SK-N-SH treated with all-trans-retinoic acid at 6 μM for 48 hours (cell line): ENCODE results near the gene SPACA6.

Source experiments
- ATAC-seq: fragments of 200-7000 bp; cut with Tn5 transposase; 3 replicates; pipeline ENCODE4 v1.9.1; 2020; ENCODE audit warnings: mild to moderate bottlenecking, moderate library complexity
- BACH2 ChIP-seq: fragments of 250-450 bp; sonication (Bioruptor Pico); IDR thresholded peaks from 2 replicates; pipeline ENCODE4 v1.9.0; 2021; ENCODE audit warnings: mild to moderate bottlenecking, borderline replicate concordance
- CREB5 ChIP-seq: fragments of 250-450 bp; sonication (Bioruptor Pico); IDR thresholded peaks from 2 replicates; pipeline ENCODE4 v1.5.1; 2020; ENCODE audit warnings: low read depth, mild to moderate bottlenecking, moderate library complexity
- CSDC2 ChIP-seq: fragments of 250-450 bp; sonication (Bioruptor Pico); IDR thresholded peaks from 2 replicates; pipeline ENCODE4 v1.5.0; 2020; ENCODE audit warnings: mild to moderate bottlenecking, moderate library complexity
- CSRNP3 ChIP-seq: fragments of 250-450 bp; sonication (Bioruptor Pico); IDR thresholded peaks from 2 replicates; pipeline ENCODE4 v1.5.1; 2021; ENCODE audit warnings: mild to moderate bottlenecking, moderate library complexity
- ESRRG ChIP-seq: fragments of 250-450 bp; sonication (Bioruptor Pico); IDR thresholded peaks from 2 replicates; pipeline ENCODE4 v1.6.1; 2021; ENCODE audit warnings: mild to moderate bottlenecking
- ISL1 ChIP-seq: fragments of 250-450 bp; sonication (Bioruptor Pico); IDR thresholded peaks from 2 replicates; pipeline ENCODE4 v2.1.2; 2022; ENCODE audit warnings: mild to moderate bottlenecking, moderate library complexity
- OSR1 ChIP-seq: fragments of 250-450 bp; sonication (Bioruptor Pico); IDR thresholded peaks from 2 replicates; pipeline ENCODE4 v1.8.0; 2022; ENCODE audit warnings: moderate library complexity, mild to moderate bottlenecking, inconsistent platforms
- POU6F1 ChIP-seq: fragments of 250-450 bp; sonication (Bioruptor Pico); IDR thresholded peaks from 2 replicates; pipeline ENCODE4 v1.8.0; 2021; ENCODE audit warnings: low read depth, mild to moderate bottlenecking, moderate library complexity, borderline replicate concordance
- RARB ChIP-seq: fragments of 250-450 bp; sonication (Bioruptor Pico); IDR thresholded peaks from 2 replicates; pipeline ENCODE4 v1.8.0; 2021; ENCODE audit warnings: mild to moderate bottlenecking, moderate library complexity
- TCF4 ChIP-seq: fragments of 250-450 bp; sonication (Bioruptor Pico); IDR thresholded peaks from 2 replicates; pipeline ENCODE4 v1.8.0; 2021; ENCODE audit warnings: mild to moderate bottlenecking, moderate library complexity, borderline replicate concordance
- TOX ChIP-seq: fragments of 250-450 bp; sonication (Bioruptor Pico); IDR thresholded peaks from 2 replicates; pipeline ENCODE4 v1.8.0; 2021; ENCODE audit warnings: mild to moderate bottlenecking, moderate library complexity, borderline replicate concordance
- ZC3H10 ChIP-seq: fragments of 250-450 bp; sonication (Bioruptor Pico); IDR thresholded peaks from 2 replicates; pipeline ENCODE4 v1.5.1; 2021; ENCODE audit warnings: mild to moderate bottlenecking, moderate library complexity
- ZFP3 ChIP-seq: fragments of 250-450 bp; sonication (Bioruptor Pico); IDR thresholded peaks from 2 replicates; pipeline ENCODE4 v1.5.0; 2020; ENCODE audit warnings: mild to moderate bottlenecking, moderate library complexity
- ZFP30 ChIP-seq: fragments of 450-650 bp; formaldehyde crosslinking; IDR thresholded peaks from 2 replicates; pipeline ENCODE4 v1.5.0; 2022; ENCODE audit warnings: mild to moderate bottlenecking, moderate library complexity
- ZNF565 ChIP-seq: fragments of 450-650 bp; formaldehyde crosslinking; conservative IDR thresholded peaks from 2 replicates; pipeline ENCODE4 v1.5.0; 2020; ENCODE audit warnings: low read depth, mild to moderate bottlenecking, moderate library complexity
- ZNF8 ChIP-seq: fragments of 450-650 bp; formaldehyde crosslinking; IDR thresholded peaks from 2 replicates; pipeline ENCODE4 v1.5.0; 2020; ENCODE audit warnings: mild to moderate bottlenecking, moderate library complexity
- TF ChIP-seq, protein P1 (sequence below): fragments of 250-450 bp; sonication (Bioruptor Pico); IDR thresholded peaks from 2 replicates; pipeline ENCODE4 v1.5.0; 2020; ENCODE audit warnings: mild to moderate bottlenecking, moderate library complexity
- TF ChIP-seq, protein P2 (sequence below): fragments of 250-450 bp; sonication (Bioruptor Pico); IDR thresholded peaks from 2 replicates; pipeline ENCODE4 v1.8.0; 2020; ENCODE audit warnings: mild to moderate bottlenecking, moderate library complexity, borderline replicate concordance

The SPACA6 gene

DNA sequence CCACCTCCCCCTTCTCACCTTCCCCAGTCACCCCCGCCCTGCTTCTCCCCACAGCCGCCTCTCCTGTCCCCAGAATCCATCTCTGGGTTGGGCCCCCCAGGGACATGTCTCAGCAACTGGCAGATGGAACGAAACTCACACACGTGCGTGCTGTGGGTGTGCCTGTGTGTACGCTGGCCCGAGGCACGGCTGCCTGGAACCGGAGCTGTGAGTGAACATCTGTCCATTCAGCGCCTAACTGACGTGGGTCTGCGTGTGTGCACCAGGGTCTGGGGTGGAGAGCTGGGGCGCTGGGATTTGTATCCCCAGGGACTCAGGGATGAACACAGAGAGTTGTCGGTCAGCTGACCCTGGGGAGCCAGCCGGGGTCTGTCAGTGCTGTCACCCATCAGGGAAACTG is 31.4 kb downstream of the SPACA6 start:
- TF ChIP-seq POU6F1 (CRISPR knock-in tag) (no peak), CSRNP3 (CRISPR knock-in tag) (no peak), ZC3H10 (CRISPR knock-in tag) (no peak), BACH2 (CRISPR knock-in tag) (no peak), ESRRG (CRISPR knock-in tag) (no peak), TCF4 (CRISPR knock-in tag) (no peak), ZFP30 (CRISPR knock-in tag) (no peak), ISL1 (no peak), TOX (CRISPR knock-in tag) (no peak), OSR1 (CRISPR knock-in tag) (no peak), ZNF565 (CRISPR knock-in tag) (no peak), CSDC2 (CRISPR knock-in tag) (no peak), CREB5 (CRISPR knock-in tag) (no peak), RARB (CRISPR knock-in tag) (no peak), ZNF8 (CRISPR knock-in tag) (no peak), ZFP3 (no peak)

GRCh38 chr19:51726049-51726448 is 32.9 kb downstream of the SPACA6 start:
- TF ChIP-seq, protein P1, sequence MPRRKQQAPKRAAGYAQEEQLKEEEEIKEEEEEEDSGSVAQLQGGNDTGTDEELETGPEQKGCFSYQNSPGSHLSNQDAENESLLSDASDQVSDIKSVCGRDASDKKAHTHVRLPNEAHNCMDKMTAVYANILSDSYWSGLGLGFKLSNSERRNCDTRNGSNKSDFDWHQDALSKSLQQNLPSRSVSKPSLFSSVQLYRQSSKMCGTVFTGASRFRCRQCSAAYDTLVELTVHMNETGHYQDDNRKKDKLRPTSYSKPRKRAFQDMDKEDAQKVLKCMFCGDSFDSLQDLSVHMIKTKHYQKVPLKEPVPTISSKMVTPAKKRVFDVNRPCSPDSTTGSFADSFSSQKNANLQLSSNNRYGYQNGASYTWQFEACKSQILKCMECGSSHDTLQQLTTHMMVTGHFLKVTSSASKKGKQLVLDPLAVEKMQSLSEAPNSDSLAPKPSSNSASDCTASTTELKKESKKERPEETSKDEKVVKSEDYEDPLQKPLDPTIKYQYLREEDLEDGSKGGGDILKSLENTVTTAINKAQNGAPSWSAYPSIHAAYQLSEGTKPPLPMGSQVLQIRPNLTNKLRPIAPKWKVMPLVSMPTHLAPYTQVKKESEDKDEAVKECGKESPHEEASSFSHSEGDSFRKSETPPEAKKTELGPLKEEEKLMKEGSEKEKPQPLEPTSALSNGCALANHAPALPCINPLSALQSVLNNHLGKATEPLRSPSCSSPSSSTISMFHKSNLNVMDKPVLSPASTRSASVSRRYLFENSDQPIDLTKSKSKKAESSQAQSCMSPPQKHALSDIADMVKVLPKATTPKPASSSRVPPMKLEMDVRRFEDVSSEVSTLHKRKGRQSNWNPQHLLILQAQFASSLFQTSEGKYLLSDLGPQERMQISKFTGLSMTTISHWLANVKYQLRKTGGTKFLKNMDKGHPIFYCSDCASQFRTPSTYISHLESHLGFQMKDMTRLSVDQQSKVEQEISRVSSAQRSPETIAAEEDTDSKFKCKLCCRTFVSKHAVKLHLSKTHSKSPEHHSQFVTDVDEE (CRISPR knock-in tag) = no peak
- TF ChIP-seq, all 23 proteins: peak for 0
- peak; percentile 72 for ATAC-seq

More for the DNA sequence above, 31.4 kb downstream of the SPACA6 start:
- ATAC-seq = no peak

DNA sequence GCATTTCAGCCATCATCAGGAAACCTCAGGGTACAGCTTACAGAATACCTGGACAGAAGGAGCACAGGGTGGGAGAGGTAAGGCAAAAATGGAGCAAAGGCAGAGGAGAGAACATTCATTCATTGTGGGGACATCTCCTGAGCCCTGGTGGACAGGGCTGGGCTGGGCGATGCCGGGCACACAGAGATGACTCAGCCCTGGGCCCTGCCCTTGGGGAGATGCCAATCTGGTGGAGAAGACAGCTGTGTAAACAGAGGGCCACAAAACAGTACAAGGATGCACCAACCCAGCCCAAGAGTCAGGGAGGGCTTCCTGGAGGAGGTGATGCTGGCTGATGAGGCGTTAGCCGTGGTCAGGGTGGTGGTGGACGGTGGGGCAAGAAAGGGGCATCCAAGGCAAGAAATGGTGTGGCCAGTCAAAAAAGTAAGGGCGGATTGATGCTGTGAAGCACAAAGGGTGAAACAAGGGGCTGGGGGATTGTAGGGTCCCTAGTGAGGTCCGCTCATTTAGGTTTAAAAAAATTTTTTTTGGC is 34.3 kb downstream of the SPACA6 start:
- TF ChIP-seq, protein P2, sequence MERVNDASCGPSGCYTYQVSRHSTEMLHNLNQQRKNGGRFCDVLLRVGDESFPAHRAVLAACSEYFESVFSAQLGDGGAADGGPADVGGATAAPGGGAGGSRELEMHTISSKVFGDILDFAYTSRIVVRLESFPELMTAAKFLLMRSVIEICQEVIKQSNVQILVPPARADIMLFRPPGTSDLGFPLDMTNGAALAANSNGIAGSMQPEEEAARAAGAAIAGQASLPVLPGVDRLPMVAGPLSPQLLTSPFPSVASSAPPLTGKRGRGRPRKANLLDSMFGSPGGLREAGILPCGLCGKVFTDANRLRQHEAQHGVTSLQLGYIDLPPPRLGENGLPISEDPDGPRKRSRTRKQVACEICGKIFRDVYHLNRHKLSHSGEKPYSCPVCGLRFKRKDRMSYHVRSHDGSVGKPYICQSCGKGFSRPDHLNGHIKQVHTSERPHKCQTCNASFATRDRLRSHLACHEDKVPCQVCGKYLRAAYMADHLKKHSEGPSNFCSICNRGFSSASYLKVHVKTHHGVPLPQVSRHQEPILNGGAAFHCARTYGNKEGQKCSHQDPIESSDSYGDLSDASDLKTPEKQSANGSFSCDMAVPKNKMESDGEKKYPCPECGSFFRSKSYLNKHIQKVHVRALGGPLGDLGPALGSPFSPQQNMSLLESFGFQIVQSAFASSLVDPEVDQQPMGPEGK (CRISPR knock-in tag) = no peak
- TF ChIP-seq TOX (CRISPR knock-in tag) (no peak), RARB (CRISPR knock-in tag) (no peak), OSR1 (CRISPR knock-in tag) (no peak), POU6F1 (CRISPR knock-in tag) (no peak), ZC3H10 (CRISPR knock-in tag) (no peak), ZNF8 (CRISPR knock-in tag) (no peak), ESRRG (CRISPR knock-in tag) (no peak)
- TF ChIP-seq, protein P1 (CRISPR knock-in tag) = no peak
- no peak for ATAC-seq
